ENCODE measurements around the gene SLC9A3. TPM values are rescaled to one million over a fixed set of nuclear protein-coding genes. Genes with fewer than 3 reads are reported as not detected.

The SLC9A3 gene
- total RNA-seq, 2 donors from 2014 or later = 4.3 to 5.3 TPM

- intact Hi-C loops (cut with DNase I) = no loop called here
- Histone ChIP-seq H3K9me3 (no peaks in the 10 kb centered on the region), H3K36me3 (peaks cover 0 to 7% of the 10 kb centered on the region in 2 donors), H3K4me1 (replicated peaks) (peaks cover 6% of the 10 kb centered on the region), H3K27me3 (replicated peaks; ENCODE audit: insufficient read depth) (no peaks in the 10 kb centered on the region), H3K27ac (peak within 1 kb of the TSS; percentile 60 to 74), H3K4me3 (peak within 1 kb of the TSS; percentile 72 to 88)
- WGBS = 4% methylated on average over 50 of the region's 73 CpGs
- no peak for TF ChIP-seq CTCF (IDR thresholded peaks at IDR 0.05)
- no peak for TF ChIP-seq POLR2A (IDR thresholded peaks at IDR 0.05)
- peak; percentile 76 for TF ChIP-seq POLR2AphosphoS5 (IDR thresholded peaks at IDR 0.05)
- peak; percentile 54 for DNase-seq (ENCODE audit: low spot score)
Observed at GRCh38 chr5:442335-443238, 81.7 kb downstream of the SLC9A3 start, which contains the start of gene EXOC3. TSS of gene EXOC3 (plus strand) at chr5:443176. CDS start at chr5:446206, 3,030 bp downstream.

DNA sequence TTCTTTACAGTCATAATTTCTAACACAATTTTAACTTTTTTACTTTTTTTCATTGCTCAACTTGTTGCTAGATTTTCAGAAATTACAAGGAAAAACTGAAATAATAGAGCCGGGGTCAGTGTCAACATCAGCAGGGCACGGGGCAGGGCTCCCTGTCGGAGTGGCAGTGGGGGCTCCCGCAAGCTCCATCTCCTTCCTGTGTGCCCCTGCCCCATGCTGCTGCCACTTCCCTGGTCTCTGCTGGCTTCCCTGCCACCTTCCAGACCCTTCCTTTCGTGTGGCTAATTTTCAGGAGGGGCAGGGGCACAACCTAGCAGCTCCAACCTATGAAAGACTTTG, 82.3 kb downstream of the SLC9A3 start:
- intact Hi-C loops (cut with DNase I) = no loop called here
- Histone ChIP-seq H3K27me3 (replicated peaks; ENCODE audit: insufficient read depth) (no peaks in the 10 kb centered on the region), H3K9me3 (no peaks in the 10 kb centered on the region), H3K27ac (no peak overlapping the region), H3K36me3 (peaks cover 0 to under 1% of the 10 kb centered on the region in 2 donors), H3K4me1 (replicated peaks) (peaks cover 6% of the 10 kb centered on the region), H3K4me3 (peak overlapping the region in 1 of 2 donors; percentile 72)
- 91% methylated on average over 5 of the region's 5 CpGs for WGBS
- DNase-seq (ENCODE audit: low spot score) = no peak
- TF ChIP-seq POLR2A (IDR thresholded peaks at IDR 0.05) = no peak
- no peak for TF ChIP-seq CTCF (IDR thresholded peaks at IDR 0.05)
- no peak for TF ChIP-seq POLR2AphosphoS5 (IDR thresholded peaks at IDR 0.05)

GRCh38 chr5:440401-441201, 83.6 kb downstream of the SLC9A3 start:
- intact Hi-C loops (cut with DNase I) = no loop called here
- no peak overlapping the region for H3K4me3 ChIP-seq
- H3K36me3 ChIP-seq = no peaks in the 10 kb centered on the region
- TF ChIP-seq POLR2AphosphoS5 (IDR thresholded peaks at IDR 0.05) (no peak), CTCF (IDR thresholded peaks at IDR 0.05) (no peak), POLR2A (IDR thresholded peaks at IDR 0.05) (no peak)
- peaks cover 6% of the 10 kb centered on the region for H3K4me1 ChIP-seq (replicated peaks)
- H3K9me3 ChIP-seq = no peaks in the 10 kb centered on the region
- H3K27ac ChIP-seq = no peak overlapping the region
- DNase-seq (ENCODE audit: low spot score) = no peak
- H3K27me3 ChIP-seq (replicated peaks; ENCODE audit: insufficient read depth) = no peaks in the 10 kb centered on the region
- 82% methylated on average over 18 of the region's 18 CpGs for WGBS

DNA sequence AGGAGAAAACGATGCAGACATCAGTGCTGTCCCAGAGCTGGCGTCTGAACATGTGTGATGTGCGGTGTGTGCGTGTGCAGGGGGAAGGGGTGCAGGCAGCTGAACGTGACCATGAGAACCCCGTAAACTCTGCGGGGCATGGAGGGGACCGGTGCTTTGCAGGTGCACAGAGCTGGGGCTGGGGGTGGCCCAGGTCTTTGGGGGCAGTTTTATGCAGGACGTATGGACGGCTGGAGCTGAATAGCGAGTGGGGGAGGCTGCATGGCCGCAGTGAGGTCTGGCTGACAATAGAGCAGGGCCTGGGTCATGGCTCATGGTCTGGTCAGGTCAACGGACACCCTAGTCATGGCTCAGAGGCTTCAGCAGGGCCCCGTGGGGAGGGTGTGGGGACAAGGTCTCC, 84.6 kb downstream of the SLC9A3 start:
- TF ChIP-seq POLR2A (IDR thresholded peaks at IDR 0.05) = no peak
- WGBS = 82% methylated on average over 14 of the region's 14 CpGs
- Histone ChIP-seq H3K4me1 (replicated peaks) (peaks cover 6% of the 10 kb centered on the region), H3K27me3 (replicated peaks; ENCODE audit: insufficient read depth) (no peaks in the 10 kb centered on the region), H3K9me3 (no peaks in the 10 kb centered on the region), H3K36me3 (no peaks in the 10 kb centered on the region), H3K4me3 (no peak overlapping the region), H3K27ac (no peak overlapping the region)
- no peak for DNase-seq (ENCODE audit: low spot score)
- intact Hi-C loops (cut with DNase I) = no loop called here

DNA sequence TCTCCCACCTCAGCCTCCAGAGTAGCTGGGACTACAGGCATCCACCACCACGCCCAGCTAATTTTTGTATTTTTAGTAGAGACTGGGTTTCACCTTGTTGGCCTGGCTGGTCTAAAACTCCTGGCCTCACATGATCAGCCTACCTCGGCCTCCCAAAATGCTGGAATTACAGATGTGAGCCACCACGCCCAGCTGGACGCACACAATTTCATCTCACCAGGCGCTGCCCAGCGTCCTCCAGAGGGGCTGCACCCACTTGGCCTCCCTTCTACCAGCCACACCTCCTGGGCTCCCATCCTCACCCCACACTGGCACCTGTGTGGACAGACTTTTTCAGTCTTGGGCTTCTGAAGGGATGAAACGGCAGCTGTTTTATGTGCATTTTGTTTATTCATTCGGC, 85.1 kb downstream of the SLC9A3 start:
- Histone ChIP-seq H3K27me3 (replicated peaks; ENCODE audit: insufficient read depth) (no peaks in the 10 kb centered on the region), H3K36me3 (no peaks in the 10 kb centered on the region), H3K27ac (no peak overlapping the region), H3K9me3 (no peaks in the 10 kb centered on the region), H3K4me1 (replicated peaks) (peaks cover 4% of the 10 kb centered on the region), H3K4me3 (no peak overlapping the region)
- TF ChIP-seq POLR2A (IDR thresholded peaks at IDR 0.05) (no peak), CTCF (IDR thresholded peaks at IDR 0.05) (no peak), POLR2AphosphoS5 (IDR thresholded peaks at IDR 0.05) (no peak)
- WGBS = 88% methylated on average over 8 of the region's 8 CpGs
- DNase-seq (ENCODE audit: low spot score) = no peak
- intact Hi-C loops (cut with DNase I) = no loop called here

Measured in prostate gland (tissue), 2 donors.